Lung (tissue), 12 donors: ENCODE data around the gene SYNGAP1. TPM values are rescaled to one million over a fixed set of nuclear protein-coding genes. Genes with fewer than 3 reads are reported as not detected.

Source experiments
- ATAC-seq: fragments of 200-7000 bp; cut with Tn5 transposase; one replicate; pipeline ENCODE4 v1.9.1; 2020; ENCODE audit warnings: moderate number of reproducible peaks; ENCODE audit not compliant: insufficient read depth, low FRiP score
- DNase-seq, 3 donors: peaks; one replicate each; pipeline ENCODE4 v3.0.0-alpha.2; 2013 to 2017
- H3K27ac ChIP-seq, 2 donors: one replicate each; pipeline ENCODE4 v1.5.1; 2013; ENCODE audit warnings: mild to moderate bottlenecking in 2 of 2, moderate library complexity in 2 of 2, control low read depth in 1 of 2, inconsistent platforms in 1 of 2, low read depth in 1 of 2, low read length in 1 of 2
- H3K27me3 ChIP-seq, 3 donors: one replicate each; pipeline ENCODE4 v1.5.1; 2013; ENCODE audit warnings: low read length in 2 of 3; ENCODE audit not compliant: control insufficient read depth in 3 of 3, insufficient read depth in 3 of 3
- H3K36me3 ChIP-seq, 4 donors: one replicate each; pipeline ENCODE4 v1.5.1; 2013; ENCODE audit warnings: low read length in 4 of 4, mild to moderate bottlenecking in 1 of 4, moderate library complexity in 1 of 4; ENCODE audit not compliant: control insufficient read depth in 4 of 4, insufficient read depth in 4 of 4
- H3K4me1 ChIP-seq, 5 donors: one replicate each; pipeline ENCODE4 v1.5.1; 2013; ENCODE audit warnings: low read length in 5 of 5, mild to moderate bottlenecking in 2 of 5, moderate library complexity in 1 of 5; ENCODE audit not compliant: control insufficient read depth in 5 of 5, insufficient read depth in 5 of 5
- H3K4me3 ChIP-seq: one replicate; pipeline ENCODE4 v1.5.1; 2013; ENCODE audit warnings: mild to moderate bottlenecking, control low read depth, moderate library complexity
- H3K9ac ChIP-seq, 2 donors: one replicate each; pipeline ENCODE4 v1.5.1; 2013; ENCODE audit warnings: low read length in 2 of 2, control low read depth in 1 of 2; ENCODE audit not compliant: insufficient read depth in 1 of 2
- H3K9me3 ChIP-seq, 4 donors: one replicate each; pipeline ENCODE4 v1.5.1; 2013; ENCODE audit warnings: low read length in 3 of 4, mild to moderate bottlenecking in 1 of 4, moderate library complexity in 1 of 4; ENCODE audit not compliant: control insufficient read depth in 4 of 4, insufficient read depth in 3 of 4
- CTCF ChIP-seq: IDR thresholded peaks from 2 replicates; pipeline ENCODE4 v1.5.1; 2012; ENCODE audit warnings: mild to moderate bottlenecking; ENCODE audit errors: control extremely low read depth, extremely low read depth
- whole genome bisulfite sequencing, 2 donors: extraction: QIAGEN DNeasy Blood & Tissue Kit; methylation state at CpG; one replicate each; pipeline ENCODE4 v1.1.7; 2013; 5-methylcytosine and 5-hydroxymethylcytosine counted together
- polyA plus RNA-seq, 2 donors: library from polyadenylated mRNA; stranded (reverse); fragments of 200-250 nt; gene quantifications; one replicate each; pipeline ENCODE4 v1.2.1, GENCODE V29; 2013
- total RNA-seq, 2 donors: library from RNA; depleted of rRNA in 1 of 2; stranded (reverse); fragments of >200 nt in 1 of 2; gene quantifications; one replicate each; pipeline ENCODE4 v1.2.1, GENCODE V29; 2014 to 2021
- donor health status: control.
- donor health status: control.
- donor health status: Bipolar disorder and iron deficiency.
- donor health status: healthy.
- donor health status: DM: yes; HTN: yes; CAD: no.

SYNGAP1 gene
- total and polyA plus RNA-seq, 4 donors = 9.2 to 32.0 (median 12.0) TPM

GRCh38 chr6:33466075-33466735, 46.3 kb downstream of the SYNGAP1 start:
- no peaks in the 10 kb centered on the region for H3K36me3 ChIP-seq
- no peaks in the 10 kb centered on the region for H3K4me1 ChIP-seq
- no peak overlapping the region for H3K27ac ChIP-seq
- ATAC-seq (no peak), DNase-seq (no peak)
- no peak overlapping the region for H3K4me3 ChIP-seq
- TF ChIP-seq CTCF = no peak
- H3K9ac ChIP-seq = no peak overlapping the region
- no peaks in the 10 kb centered on the region for H3K27me3 ChIP-seq
- no peaks in the 10 kb centered on the region for H3K9me3 ChIP-seq
- 95 to 98% methylated on average over 4 of the region's 4 CpGs for WGBS, 2 donors

- ATAC-seq = no peak
- no peak overlapping the region for H3K4me3 ChIP-seq
- H3K36me3 ChIP-seq = no peaks in the 10 kb centered on the region
- no peak overlapping the region for H3K9ac ChIP-seq
- DNase-seq = no peak
- WGBS, 2 donors = 81 to 88% methylated on average over 7 of the region's 7 CpGs
- TF ChIP-seq CTCF = no peak
- H3K4me1 ChIP-seq = no peaks in the 10 kb centered on the region
- H3K27me3 ChIP-seq = no peaks in the 10 kb centered on the region
- no peaks in the 10 kb centered on the region for H3K9me3 ChIP-seq
- no peak overlapping the region for H3K27ac ChIP-seq
Measured at GRCh38 chr6:33467091-33467490, 47.2 kb downstream of the SYNGAP1 start.

- Histone ChIP-seq H3K27ac (no peak overlapping the region), H3K36me3 (no peaks in the 10 kb centered on the region), H3K9ac (no peak overlapping the region), H3K27me3 (no peaks in the 10 kb centered on the region), H3K4me1 (no peaks in the 10 kb centered on the region), H3K9me3 (no peaks in the 10 kb centered on the region), H3K4me3 (no peak overlapping the region)
- TF ChIP-seq CTCF = no peak
- no peak for DNase-seq
- WGBS, 2 donors = 85 to 88% methylated on average over 3 of the region's 3 CpGs
- ATAC-seq = no peak
Measured at GRCh38 chr6:33469661-33470060, 49.8 kb downstream of the SYNGAP1 start.

- H3K4me3 ChIP-seq = no peak overlapping the region
- no peaks in the 10 kb centered on the region for H3K4me1 ChIP-seq
- 68 to 86% methylated on average over 3 of the region's 3 CpGs for WGBS, 2 donors
- no peaks in the 10 kb centered on the region for H3K36me3 ChIP-seq
- no peak for ATAC-seq
- H3K9ac ChIP-seq = no peak overlapping the region
- H3K27me3 ChIP-seq = no peaks in the 10 kb centered on the region
- TF ChIP-seq CTCF = no peak
- H3K9me3 ChIP-seq = no peaks in the 10 kb centered on the region
- no peak for DNase-seq
- no peak overlapping the region for H3K27ac ChIP-seq
Measured at GRCh38 chr6:33477864-33478263, 58.0 kb downstream of the SYNGAP1 start.
